Measurements from ENCODE around the gene NOX4. TPM values are rescaled to one million over a fixed set of nuclear protein-coding genes. Genes with fewer than 3 reads are reported as not detected.
"Not testable (repeated sequence)": the region's sequence is repeated elsewhere in the genome, so short reads cannot be mapped to it uniquely, and the experiment has no call there.

NOX4 gene
- total RNA-seq, 5 donors from 2014 or later (not counting 1 experiment from before 2014, with no cell fraction given): not detected

- Mint-ChIP-seq H3K36me3 (no peaks in the 10 kb centered on the region), H3K9me3 (peaks cover 0 to 4% (median 0%) of the 10 kb centered on the region in 3 donors), H3K4me1 (no peaks in the 10 kb centered on the region), H3K4me3 (no peak overlapping the region), H3K27ac (no peak overlapping the region), H3K27me3 (no peaks in the 10 kb centered on the region)
- no peak overlapping the region for H3K4me3 ChIP-seq (ENCODE audit: control insufficient read depth in 1 of 2, extremely low read depth in 1 of 2, low read length in 1 of 2)
- no peaks in the 10 kb centered on the region for H3K9me3 ChIP-seq
- CTCF ChIA-PET: no interaction called here
- H3K4me1 ChIP-seq (ENCODE audit: control insufficient read depth in 1 of 2, extremely low read depth in 1 of 2, insufficient read depth in 2 of 2, low read length in 2 of 2): no peaks in the 10 kb centered on the region
- no peak for ATAC-seq (replicated peaks in 1 of 4)
- WGBS (ENCODE audit: insufficient coverage): 67% methylated on average over 1 of the region's 1 CpG
- H3K27me3 ChIP-seq (replicated peaks in 1 of 2; ENCODE audit: control insufficient read depth in 2 of 2, extremely low read depth in 1 of 2, insufficient read depth in 2 of 2, low read length in 1 of 2): no peaks in the 10 kb centered on the region
- DNase-seq: no peak
- no peaks in the 10 kb centered on the region for H3K36me3 ChIP-seq (ENCODE audit: control insufficient read depth in 2 of 2, extremely low read depth in 1 of 2, insufficient read depth in 1 of 2, low read length in 1 of 2)
- POLR2A ChIA-PET: interaction anchor here in 1 of 2 donors (0.6 kb wide), 1 partner anchor 15 kb away, joined by 3 read pairs; no protein-coding TSS in a partner anchor
- H3K27ac ChIP-seq (ENCODE audit: low read length): no peak overlapping the region
These were observed 57.9 kb downstream of the NOX4 start for GRCh38 chr11:89433278-89433677.

DNA sequence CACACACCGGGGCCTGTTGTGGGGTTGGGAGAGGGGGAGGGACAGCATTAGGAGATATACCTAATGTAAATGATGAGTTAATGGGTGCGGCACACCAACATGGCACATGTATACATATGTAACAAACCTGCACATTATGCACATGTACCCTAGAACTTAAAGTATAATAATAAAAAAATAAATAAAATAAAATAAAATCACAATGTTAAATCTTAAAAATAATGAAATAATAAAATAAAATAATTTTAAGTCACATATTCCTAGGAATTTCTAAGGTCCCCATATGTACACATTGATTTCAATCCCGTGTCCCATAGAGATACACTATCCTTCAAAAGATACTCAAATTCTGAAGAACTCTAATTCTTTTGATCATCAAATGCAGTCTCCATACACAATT, 59.0 kb downstream of the NOX4 start:
- H3K4me3 ChIP-seq (ENCODE audit: control insufficient read depth in 1 of 2, extremely low read depth in 1 of 2, low read length in 1 of 2); ATAC-seq (replicated peaks in 1 of 4); H3K27ac Mint-ChIP-seq; CTCF ChIA-PET; DNase-seq; H3K9me3 ChIP-seq; H3K27me3 Mint-ChIP-seq; H3K4me1 Mint-ChIP-seq; H3K36me3 Mint-ChIP-seq; H3K27me3 ChIP-seq (replicated peaks in 1 of 2; ENCODE audit: control insufficient read depth in 2 of 2, extremely low read depth in 1 of 2, insufficient read depth in 2 of 2, low read length in 1 of 2); H3K36me3 ChIP-seq (ENCODE audit: control insufficient read depth in 2 of 2, extremely low read depth in 1 of 2, insufficient read depth in 1 of 2, low read length in 1 of 2); POLR2A ChIA-PET; H3K4me1 ChIP-seq (ENCODE audit: control insufficient read depth in 1 of 2, extremely low read depth in 1 of 2, insufficient read depth in 2 of 2, low read length in 2 of 2); H3K9me3 Mint-ChIP-seq; H3K27ac ChIP-seq (ENCODE audit: low read length); H3K4me3 Mint-ChIP-seq: not testable (repeated sequence)
- 100% methylated on average over 1 of the region's 3 CpGs for WGBS (ENCODE audit: insufficient coverage)

- H3K27me3 ChIP-seq (replicated peaks in 1 of 2; ENCODE audit: control insufficient read depth in 2 of 2, extremely low read depth in 1 of 2, insufficient read depth in 2 of 2, low read length in 1 of 2); H3K36me3 ChIP-seq (ENCODE audit: control insufficient read depth in 2 of 2, extremely low read depth in 1 of 2, insufficient read depth in 1 of 2, low read length in 1 of 2); ATAC-seq (replicated peaks in 1 of 4); H3K9me3 ChIP-seq; H3K4me3 ChIP-seq (ENCODE audit: control insufficient read depth in 1 of 2, extremely low read depth in 1 of 2, low read length in 1 of 2); H3K36me3 Mint-ChIP-seq; H3K27ac ChIP-seq (ENCODE audit: low read length); H3K27ac Mint-ChIP-seq; H3K4me3 Mint-ChIP-seq; POLR2A ChIA-PET; H3K9me3 Mint-ChIP-seq; H3K4me1 Mint-ChIP-seq; CTCF ChIA-PET; H3K27me3 Mint-ChIP-seq; H3K4me1 ChIP-seq (ENCODE audit: control insufficient read depth in 1 of 2, extremely low read depth in 1 of 2, insufficient read depth in 2 of 2, low read length in 2 of 2); DNase-seq: not testable (repeated sequence)
- 95% methylated on average over 3 of the region's 7 CpGs for WGBS (ENCODE audit: insufficient coverage)
These were observed 64.7 kb downstream of the NOX4 start for GRCh38 chr11:89426501-89426900.

- POLR2A ChIA-PET: no interaction called here
- CTCF ChIA-PET: no interaction called here
- H3K4me1 ChIP-seq (ENCODE audit: control insufficient read depth in 1 of 2, extremely low read depth in 1 of 2, insufficient read depth in 2 of 2, low read length in 2 of 2): no peaks in the 10 kb centered on the region
- Mint-ChIP-seq H3K4me1 (no peaks in the 10 kb centered on the region), H3K4me3 (no peak overlapping the region), H3K9me3 (no peaks in the 10 kb centered on the region), H3K36me3 (no peaks in the 10 kb centered on the region), H3K27ac (no peak overlapping the region), H3K27me3 (no peaks in the 10 kb centered on the region)
- H3K27me3 ChIP-seq (replicated peaks in 1 of 2; ENCODE audit: control insufficient read depth in 2 of 2, extremely low read depth in 1 of 2, insufficient read depth in 2 of 2, low read length in 1 of 2): no peaks in the 10 kb centered on the region
- no peak for ATAC-seq (replicated peaks in 1 of 4)
- H3K36me3 ChIP-seq (ENCODE audit: control insufficient read depth in 2 of 2, extremely low read depth in 1 of 2, insufficient read depth in 1 of 2, low read length in 1 of 2): no peaks in the 10 kb centered on the region
- WGBS (ENCODE audit: insufficient coverage): no CpG with 5 or more reads among the region's 2 CpGs
- no peak overlapping the region for H3K27ac ChIP-seq (ENCODE audit: low read length)
- H3K4me3 ChIP-seq (ENCODE audit: control insufficient read depth in 1 of 2, extremely low read depth in 1 of 2, low read length in 1 of 2): no peak overlapping the region
- H3K9me3 ChIP-seq: no peaks in the 10 kb centered on the region
- no peak for DNase-seq
These were observed 69.5 kb downstream of the NOX4 start for GRCh38 chr11:89421718-89422117.

- no peaks in the 10 kb centered on the region for H3K9me3 Mint-ChIP-seq
- no peak overlapping the region for H3K27ac Mint-ChIP-seq
- no peak overlapping the region for H3K4me3 ChIP-seq (ENCODE audit: control insufficient read depth in 1 of 2, extremely low read depth in 1 of 2, low read length in 1 of 2)
- ChIA-PET CTCF (no interaction called here), POLR2A (no interaction called here)
- ATAC-seq (replicated peaks in 1 of 4) (no peak), DNase-seq (no peak)
- no peaks in the 10 kb centered on the region for H3K27me3 Mint-ChIP-seq
- WGBS (ENCODE audit: insufficient coverage): no CpG with 5 or more reads among the region's 3 CpGs
- no peaks in the 10 kb centered on the region for H3K9me3 ChIP-seq
- no peaks in the 10 kb centered on the region for H3K4me1 Mint-ChIP-seq
- H3K36me3 Mint-ChIP-seq: no peaks in the 10 kb centered on the region
- H3K36me3 ChIP-seq (ENCODE audit: control insufficient read depth in 2 of 2, extremely low read depth in 1 of 2, insufficient read depth in 1 of 2, low read length in 1 of 2): no peaks in the 10 kb centered on the region
- H3K4me3 Mint-ChIP-seq: no peak overlapping the region
- no peaks in the 10 kb centered on the region for H3K4me1 ChIP-seq (ENCODE audit: control insufficient read depth in 1 of 2, extremely low read depth in 1 of 2, insufficient read depth in 2 of 2, low read length in 2 of 2)
- no peaks in the 10 kb centered on the region for H3K27me3 ChIP-seq (replicated peaks in 1 of 2; ENCODE audit: control insufficient read depth in 2 of 2, extremely low read depth in 1 of 2, insufficient read depth in 2 of 2, low read length in 1 of 2)
- no peak overlapping the region for H3K27ac ChIP-seq (ENCODE audit: low read length)
These were observed 70.2 kb downstream of the NOX4 start for GRCh38 chr11:89420981-89421380.

GRCh38 chr11:89416961-89417360, 74.2 kb downstream of the NOX4 start:
- POLR2A ChIA-PET: interaction anchor here in 1 of 2 donors (0.6 kb wide), 2 partner anchors 45 to 1460 kb away, joined by 3 read pairs; no protein-coding TSS in a partner anchor
- H3K4me1 ChIP-seq (ENCODE audit: control insufficient read depth in 1 of 2, extremely low read depth in 1 of 2, insufficient read depth in 2 of 2, low read length in 2 of 2): no peaks in the 10 kb centered on the region
- Mint-ChIP-seq H3K4me3 (no peak overlapping the region), H3K4me1 (no peaks in the 10 kb centered on the region), H3K36me3 (no peaks in the 10 kb centered on the region), H3K27ac (no peak overlapping the region), H3K9me3 (peaks cover 0 to 3% (median 0%) of the 10 kb centered on the region in 3 donors), H3K27me3 (no peaks in the 10 kb centered on the region)
- no peak overlapping the region for H3K4me3 ChIP-seq (ENCODE audit: control insufficient read depth in 1 of 2, extremely low read depth in 1 of 2, low read length in 1 of 2)
- H3K27me3 ChIP-seq (replicated peaks in 1 of 2; ENCODE audit: control insufficient read depth in 2 of 2, extremely low read depth in 1 of 2, insufficient read depth in 2 of 2, low read length in 1 of 2): no peaks in the 10 kb centered on the region
- CTCF ChIA-PET: no interaction called here
- ATAC-seq (replicated peaks in 1 of 4) (no peak), DNase-seq (no peak)
- no peak overlapping the region for H3K27ac ChIP-seq (ENCODE audit: low read length)
- WGBS (ENCODE audit: insufficient coverage): no CpG with 5 or more reads among the region's 2 CpGs
- no peaks in the 10 kb centered on the region for H3K9me3 ChIP-seq
- H3K36me3 ChIP-seq (ENCODE audit: control insufficient read depth in 2 of 2, extremely low read depth in 1 of 2, insufficient read depth in 1 of 2, low read length in 1 of 2): no peaks in the 10 kb centered on the region

GRCh38 chr11:89411112-89411511, 80.1 kb downstream of the NOX4 start:
- POLR2A ChIA-PET; H3K4me3 Mint-ChIP-seq; CTCF ChIA-PET; H3K27me3 ChIP-seq (replicated peaks in 1 of 2; ENCODE audit: control insufficient read depth in 2 of 2, extremely low read depth in 1 of 2, insufficient read depth in 2 of 2, low read length in 1 of 2); H3K27me3 Mint-ChIP-seq; H3K9me3 ChIP-seq; DNase-seq; H3K27ac Mint-ChIP-seq; H3K27ac ChIP-seq (ENCODE audit: low read length); H3K36me3 ChIP-seq (ENCODE audit: control insufficient read depth in 2 of 2, extremely low read depth in 1 of 2, insufficient read depth in 1 of 2, low read length in 1 of 2); H3K4me1 ChIP-seq (ENCODE audit: control insufficient read depth in 1 of 2, extremely low read depth in 1 of 2, insufficient read depth in 2 of 2, low read length in 2 of 2); H3K9me3 Mint-ChIP-seq; H3K4me1 Mint-ChIP-seq; H3K36me3 Mint-ChIP-seq; ATAC-seq (replicated peaks in 1 of 4); H3K4me3 ChIP-seq (ENCODE audit: control insufficient read depth in 1 of 2, extremely low read depth in 1 of 2, low read length in 1 of 2): not testable (repeated sequence)
- 89% methylated on average over 2 of the region's 3 CpGs for WGBS (ENCODE audit: insufficient coverage)
